SU-DHL-6 (cell line): ENCODE results near the gene PLPP1.

ENCODE experiments used
- H2AFZ ChIP-seq: fragments of 200-600 bp; sonication (generic); 2 replicates; pipeline ENCODE4 v1.6.1; 2014; ENCODE audit warnings: low read depth, mild to moderate bottlenecking, moderate library complexity, mixed read lengths, antibody characterized with exemption, low read length; ENCODE audit not compliant: severe bottlenecking
- H3F3A ChIP-seq: fragments of 200-600 bp; shearing (Covaris generic); 2 replicates; pipeline ENCODE4 v1.6.0; 2016; ENCODE audit warnings: antibody characterized with exemption, mild to moderate bottlenecking; ENCODE audit not compliant: insufficient read depth
- H3K27ac ChIP-seq: fragments of 200-600 bp; sonication (generic); 2 replicates; pipeline ENCODE4 v1.5.1; 2016; ENCODE audit warnings: low read depth, mild to moderate bottlenecking, low read length, moderate library complexity, mixed read lengths
- H3K27me3 ChIP-seq: fragments of 200-600 bp; sonication (generic), shearing (Covaris generic); 2 replicates; pipeline ENCODE4 v1.6.0; 2014; ENCODE audit warnings: mild to moderate bottlenecking, low read length
- H3K36me3 ChIP-seq: fragments of 200-600 bp; sonication (generic); 2 replicates; pipeline ENCODE4 v1.6.1; 2014; ENCODE audit warnings: mild to moderate bottlenecking, low read length, mixed read lengths
- H3K4me2 ChIP-seq: fragments of 300-600, 200-600 bp; shearing (Covaris generic), sonication (generic); 2 replicates; pipeline ENCODE4 v1.6.0; 2014; ENCODE audit warnings: low read length, low read depth, mild to moderate bottlenecking; ENCODE audit not compliant: poor library complexity, severe bottlenecking
- H3K4me3 ChIP-seq: fragments of 200-600 bp; sonication (generic); 2 replicates; pipeline ENCODE4 v1.5.1; 2014; ENCODE audit warnings: antibody characterized with exemption, low read length, mild to moderate bottlenecking, mixed read lengths; ENCODE audit not compliant: insufficient read depth, poor library complexity, severe bottlenecking
- H3K79me2 ChIP-seq: fragments of 200-600 bp; sonication (generic); 2 replicates; pipeline ENCODE4 v1.6.1; 2014; ENCODE audit warnings: mild to moderate bottlenecking, low read length, moderate library complexity; ENCODE audit not compliant: insufficient read depth
- H3K9ac ChIP-seq: fragments of 200-600 bp; sonication (generic); 2 replicates; pipeline ENCODE4 v1.7.0; 2014; ENCODE audit warnings: mild to moderate bottlenecking, low read length
- H3K9me2 ChIP-seq: fragments of 200-600 bp; sonication (generic); replicated peaks from 2 replicates; pipeline ENCODE4 v1.6.1; 2014; ENCODE audit warnings: low read length; ENCODE audit not compliant: insufficient read depth
- H3K9me3 ChIP-seq: fragments of 200-600 bp; sonication (generic); 2 replicates; pipeline ENCODE4 v1.6.1; 2014; ENCODE audit warnings: low read length, mixed read lengths; ENCODE audit not compliant: insufficient read depth
- H4K20me1 ChIP-seq: fragments of 200-600 bp; sonication (generic); 2 replicates; pipeline ENCODE4 v1.6.1; 2014; ENCODE audit warnings: low read depth, mild to moderate bottlenecking, antibody characterized with exemption, low read length, moderate library complexity, mixed read lengths
- CTCF ChIP-seq: fragments of 200-600 bp; sonication (generic); IDR thresholded peaks from one replicate; pipeline ENCODE4 v1.5.1; 2017; ENCODE audit warnings: antibody characterized with exemption, mild to moderate bottlenecking, low read length, moderate library complexity; ENCODE audit not compliant: insufficient read depth, poor library complexity, severe bottlenecking
- EZH2phosphoT487 ChIP-seq: fragments of 200-600 bp; sonication (generic), shearing (Covaris generic); conservative IDR thresholded peaks from 2 replicates; pipeline ENCODE4 v1.6.1; 2018; ENCODE audit warnings: mild to moderate bottlenecking, antibody characterized with exemption, low read length, moderate library complexity, mixed read lengths

PLPP1 gene

GRCh38 chr5:55568654-55569512 is 34.1 kb upstream of the PLPP1 start:
- H3K4me2 ChIP-seq: no peak overlapping the region
- H3K9me3 ChIP-seq: no peaks in the 10 kb centered on the region
- H3K36me3 ChIP-seq: no peaks in the 10 kb centered on the region
- no peak overlapping the region for H3K9ac ChIP-seq
- TF ChIP-seq EZH2phosphoT487: no peak
- no peak for TF ChIP-seq CTCF
- H4K20me1 ChIP-seq: no peaks in the 10 kb centered on the region
- no peak overlapping the region for H3K27ac ChIP-seq
- H3F3A ChIP-seq: no peaks in the 10 kb centered on the region
- no peaks in the 10 kb centered on the region for H3K9me2 ChIP-seq
- no peaks in the 10 kb centered on the region for H3K27me3 ChIP-seq
- no peak overlapping the region for H2AFZ ChIP-seq
- no peak overlapping the region for H3K4me3 ChIP-seq
- no peaks in the 10 kb centered on the region for H3K79me2 ChIP-seq

GRCh38 chr5:55564721-55565120 is 30.0 kb upstream of the PLPP1 start:
- no peak overlapping the region for H3K4me2 ChIP-seq
- no peaks in the 10 kb centered on the region for H3K79me2 ChIP-seq
- H3K27me3 ChIP-seq: no peaks in the 10 kb centered on the region
- H4K20me1 ChIP-seq: no peaks in the 10 kb centered on the region
- no peaks in the 10 kb centered on the region for H3K9me2 ChIP-seq
- H3K4me3 ChIP-seq: no peak overlapping the region
- no peaks in the 10 kb centered on the region for H3K9me3 ChIP-seq
- H3F3A ChIP-seq: no peaks in the 10 kb centered on the region
- TF ChIP-seq CTCF: no peak
- no peak for TF ChIP-seq EZH2phosphoT487
- H3K27ac ChIP-seq: no peak overlapping the region
- no peak overlapping the region for H3K9ac ChIP-seq
- H3K36me3 ChIP-seq: no peaks in the 10 kb centered on the region
- no peak overlapping the region for H2AFZ ChIP-seq

GRCh38 chr5:55558484-55558883 is 23.7 kb upstream of the PLPP1 start:
- Histone ChIP-seq H3F3A (no peaks in the 10 kb centered on the region), H3K79me2 (no peaks in the 10 kb centered on the region), H3K9me2 (no peaks in the 10 kb centered on the region), H3K4me3 (no peak overlapping the region), H3K36me3 (no peaks in the 10 kb centered on the region), H2AFZ (no peak overlapping the region), H3K9ac (no peak overlapping the region), H3K27ac (no peak overlapping the region), H3K27me3 (no peaks in the 10 kb centered on the region), H3K9me3 (no peaks in the 10 kb centered on the region), H4K20me1 (no peaks in the 10 kb centered on the region), H3K4me2 (no peak overlapping the region)
- TF ChIP-seq EZH2phosphoT487 (no peak), CTCF (no peak)
